HG02798 (cell line): ENCODE data around the gene CORO6.
A peak's percentile ranks its signal among the peaks of the same experiment; 100 is the strongest.
"Not testable (repeated sequence)": the region's sequence is repeated elsewhere in the genome, so short reads cannot be mapped to it uniquely, and the experiment has no call there.

Experiments
- ATAC-seq: cut with Tn5 transposase; IDR thresholded peaks from one replicate; pipeline ENCODE4 v1.9.1; 2021; ENCODE audit warnings: mild to moderate bottlenecking; ENCODE audit not compliant: unreplicated experiment, poor library complexity

The CORO6 gene

DNA sequence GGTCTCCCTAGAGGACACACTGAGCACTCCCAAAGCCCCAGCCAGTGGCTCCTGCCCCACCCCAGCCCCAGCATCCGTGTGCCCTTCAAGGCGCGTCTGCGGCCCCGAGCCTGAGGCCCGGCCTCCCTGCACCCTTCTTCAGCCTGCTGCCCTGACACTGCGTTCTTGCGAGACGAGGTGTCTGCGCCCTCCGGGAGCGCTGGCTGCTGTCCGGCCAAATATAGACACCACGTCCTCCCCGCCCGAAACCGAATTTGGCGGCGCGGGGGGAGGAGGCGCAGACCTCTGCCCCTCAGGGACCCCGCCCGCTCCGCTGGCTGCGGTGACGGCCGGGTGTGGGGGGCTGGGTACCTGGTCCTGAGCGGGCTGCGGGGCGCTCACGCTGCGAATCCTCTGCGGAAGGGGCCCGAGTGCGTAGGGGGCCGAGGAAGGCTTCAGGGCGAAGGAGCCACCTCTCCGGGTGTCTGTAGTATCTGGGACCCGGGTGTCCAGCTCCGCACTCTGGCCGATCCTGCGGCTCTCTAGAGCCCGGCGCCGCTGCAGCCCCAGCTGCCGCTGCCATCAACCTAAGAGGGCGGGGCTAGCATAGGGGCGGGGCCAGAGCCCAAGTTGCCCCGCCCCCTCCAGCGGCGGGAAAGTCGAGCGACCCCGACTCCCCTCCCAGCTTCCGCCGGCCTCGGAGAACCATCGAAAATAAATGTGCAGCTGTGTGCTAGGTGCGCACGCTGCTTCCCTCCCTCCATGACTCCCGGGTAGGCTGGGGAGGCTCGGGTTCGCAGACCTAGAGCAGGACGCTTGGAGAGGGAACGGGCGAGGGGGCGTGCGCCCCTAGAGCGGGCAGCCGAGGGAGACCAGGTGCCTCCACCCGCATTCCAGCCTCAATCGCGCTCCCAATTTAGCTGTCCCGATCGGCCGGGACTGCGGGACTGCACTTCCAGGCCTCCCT lies at the start of gene CORO6:
TSS of gene CORO6 (minus strand) at position 576 of the 946 bp plus-strand sequence. CDS start 1,491 bp downstream, outside the sequence.
- peak; percentile 53 for ATAC-seq

DNA sequence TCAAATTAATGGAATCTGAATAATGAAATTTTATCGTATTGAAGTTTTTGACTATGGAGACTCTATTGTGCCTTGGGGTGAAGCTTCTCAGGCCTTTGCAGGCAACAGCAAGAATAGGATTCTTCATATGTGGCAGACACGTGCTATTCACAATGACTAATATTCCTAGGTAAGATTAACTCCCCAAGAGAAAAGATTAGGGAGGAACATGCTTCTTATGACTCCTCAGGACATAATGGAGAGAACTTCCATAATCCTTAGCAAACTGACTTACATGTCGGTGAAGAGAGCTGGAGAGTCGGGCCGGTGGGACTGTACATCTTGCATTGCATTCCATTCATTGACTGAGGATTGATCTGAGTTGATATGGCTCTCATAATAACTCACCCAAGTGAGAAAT lies 48.9 kb upstream of the CORO6 start:
- ATAC-seq: no peak

DNA sequence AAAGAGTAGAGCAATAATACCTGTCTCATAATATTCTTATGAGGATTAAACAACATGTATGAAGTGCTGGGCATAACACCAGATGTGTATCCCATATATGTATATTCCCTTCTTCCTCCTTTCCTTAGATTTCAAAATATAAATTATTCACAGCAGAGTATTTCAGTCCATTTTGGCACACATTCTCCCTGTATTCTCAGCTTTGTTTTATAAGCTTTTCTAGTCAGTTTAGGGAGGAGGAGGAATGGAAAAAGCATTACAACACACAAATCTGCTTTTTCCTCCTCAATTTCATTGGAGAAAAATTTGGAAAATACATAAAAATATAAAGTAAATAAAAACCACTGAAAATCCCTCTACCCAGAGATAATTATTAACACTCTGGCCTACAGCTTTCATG lies 46.6 kb upstream of the CORO6 start:
- ATAC-seq: no peak

DNA sequence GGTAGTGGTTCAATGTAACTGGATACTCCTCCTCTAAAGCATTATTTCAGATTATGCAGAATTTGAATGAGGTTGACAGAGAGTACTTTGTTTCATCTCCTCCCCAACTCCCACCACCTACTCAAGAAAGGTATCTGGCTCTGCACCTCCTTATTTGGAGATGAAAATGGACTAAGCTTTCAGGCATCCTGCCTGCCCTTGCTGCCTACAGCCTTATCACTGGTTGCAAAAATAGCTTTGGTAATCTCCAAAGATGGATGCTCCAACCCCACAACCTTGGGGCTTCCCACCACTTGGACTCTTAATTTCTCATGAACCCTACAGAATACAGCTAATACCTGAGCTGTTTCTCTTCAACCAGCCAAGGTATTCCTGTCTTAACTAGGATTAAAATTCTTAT lies 45.3 kb upstream of the CORO6 start:
- ATAC-seq: no peak

DNA sequence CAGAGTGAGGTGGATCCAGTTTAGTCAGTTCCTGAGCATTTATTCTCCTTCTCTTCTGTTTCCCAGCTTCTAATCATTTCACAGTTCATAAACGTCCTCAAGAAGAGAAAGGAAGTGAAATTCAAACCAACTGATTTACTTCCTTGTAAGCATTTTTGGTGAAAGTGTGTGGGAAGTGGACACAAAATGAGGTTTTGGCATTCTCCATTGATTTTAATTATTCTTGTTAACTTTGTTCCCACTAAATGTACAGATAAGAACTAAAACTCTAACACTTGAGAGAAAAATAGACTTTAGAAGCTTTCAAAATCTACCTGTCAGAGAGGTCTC lies 42.7 kb upstream of the CORO6 start:
- ATAC-seq: no peak

DNA sequence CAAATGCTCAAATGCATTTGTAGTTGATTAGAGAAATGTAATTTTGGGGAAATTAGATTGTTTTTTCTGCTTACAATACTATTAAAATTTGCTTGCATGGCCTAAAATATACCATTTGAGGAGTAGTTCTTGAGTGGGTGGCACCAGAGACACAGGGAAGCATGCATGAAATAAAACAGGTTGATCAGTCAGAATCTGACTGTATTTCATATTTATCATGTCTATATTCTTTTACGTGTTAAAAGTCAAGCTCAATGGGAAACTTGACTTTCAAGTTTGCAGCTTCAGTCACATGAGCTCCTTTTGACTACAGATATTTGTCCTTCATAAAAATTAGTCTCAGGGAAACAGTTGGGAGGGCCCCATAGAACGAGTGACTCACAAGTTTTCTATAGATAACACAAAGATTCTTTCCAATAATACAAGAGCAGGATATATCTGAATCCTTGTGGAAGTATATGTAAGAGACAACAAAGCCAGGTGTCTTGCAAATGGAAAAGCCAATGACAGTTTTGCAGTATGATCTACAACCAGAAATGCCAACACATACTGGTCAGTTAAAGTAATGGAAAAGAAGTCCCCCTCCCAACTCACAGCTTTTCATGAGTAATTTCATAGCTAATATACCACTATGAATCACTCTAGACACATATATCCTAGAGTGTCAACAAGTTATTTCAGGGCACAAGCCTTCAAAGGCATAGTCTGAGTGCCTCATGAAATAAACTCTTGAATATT lies 42.2 kb upstream of the CORO6 start:
- no peak for ATAC-seq

DNA sequence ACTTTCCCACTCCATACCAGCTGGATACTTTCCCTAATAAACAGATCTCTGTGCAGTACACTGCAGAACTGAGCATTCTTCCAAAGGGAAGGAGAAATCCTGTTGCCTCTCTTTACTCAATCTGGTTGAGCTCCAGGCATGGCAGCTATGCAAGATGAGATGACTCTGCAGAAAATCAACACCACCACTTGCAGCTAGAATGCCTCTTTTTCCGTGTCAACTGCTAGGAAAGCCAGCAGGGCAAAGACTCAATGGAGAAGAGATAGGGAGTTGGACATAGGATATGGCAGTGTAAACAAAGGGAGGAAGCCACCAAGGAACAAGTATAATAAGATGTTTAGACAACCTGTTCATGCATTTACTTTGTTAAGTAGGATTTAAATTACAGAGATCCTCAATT lies 40.4 kb upstream of the CORO6 start:
- ATAC-seq: no peak

DNA sequence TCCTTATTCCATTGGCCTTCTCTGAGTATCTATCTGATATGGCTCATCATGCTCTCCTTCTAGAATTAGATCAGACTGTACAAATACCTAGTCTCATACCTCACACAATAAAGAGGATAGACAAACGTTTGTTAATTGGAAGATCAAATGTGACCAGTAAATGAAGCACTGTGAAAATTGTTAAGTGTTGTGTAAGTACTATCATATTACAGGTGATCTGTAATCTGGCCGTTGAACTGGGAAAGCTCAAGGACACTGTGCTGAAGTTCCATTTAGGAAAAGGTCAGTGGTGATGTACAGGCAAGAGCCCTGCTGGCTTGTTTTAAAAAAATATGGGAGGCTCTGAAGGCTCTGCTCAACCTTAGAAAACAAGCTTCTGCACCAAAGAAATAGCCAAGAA lies 38.5 kb upstream of the CORO6 start:
- no peak for ATAC-seq

DNA sequence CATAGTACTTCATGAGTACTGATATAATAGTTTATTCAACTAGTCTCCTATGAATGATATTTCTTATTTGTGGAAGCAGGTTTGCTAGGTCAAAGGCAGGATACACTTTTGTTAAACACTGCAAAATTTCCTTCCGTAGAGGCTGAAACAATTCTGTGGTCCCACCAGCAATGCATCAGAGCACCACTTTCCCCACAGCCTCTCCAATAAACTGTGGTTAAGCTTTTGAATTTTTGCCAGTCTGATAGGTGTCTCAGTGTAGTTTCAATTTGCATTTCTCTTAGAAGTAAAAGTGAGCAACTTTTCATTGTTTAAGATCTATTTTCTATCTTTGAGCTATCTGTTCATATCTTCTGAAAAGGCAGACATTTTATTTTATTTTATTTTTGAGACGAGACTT lies 36.4 kb upstream of the CORO6 start:
- ATAC-seq: no peak

DNA sequence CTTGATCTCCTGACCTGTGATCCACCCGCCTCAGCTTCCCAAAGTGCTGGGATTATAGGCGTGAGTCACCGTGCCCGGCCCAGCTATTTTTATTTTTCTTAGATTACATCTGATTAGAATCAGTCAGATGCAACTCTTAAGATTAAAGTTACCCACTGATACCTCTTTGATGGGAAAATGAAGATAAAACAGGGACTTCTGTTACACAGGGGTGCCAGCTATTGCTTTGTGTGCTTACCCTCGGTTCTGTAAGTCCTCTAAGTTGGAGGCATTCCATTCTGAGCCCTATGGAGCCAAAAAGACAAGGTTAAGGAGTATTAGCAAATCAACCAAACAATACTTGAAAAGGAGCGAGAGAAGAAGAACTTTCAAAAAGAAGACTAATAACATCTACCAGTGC lies 32.6 kb upstream of the CORO6 start:
- ATAC-seq: no peak

DNA sequence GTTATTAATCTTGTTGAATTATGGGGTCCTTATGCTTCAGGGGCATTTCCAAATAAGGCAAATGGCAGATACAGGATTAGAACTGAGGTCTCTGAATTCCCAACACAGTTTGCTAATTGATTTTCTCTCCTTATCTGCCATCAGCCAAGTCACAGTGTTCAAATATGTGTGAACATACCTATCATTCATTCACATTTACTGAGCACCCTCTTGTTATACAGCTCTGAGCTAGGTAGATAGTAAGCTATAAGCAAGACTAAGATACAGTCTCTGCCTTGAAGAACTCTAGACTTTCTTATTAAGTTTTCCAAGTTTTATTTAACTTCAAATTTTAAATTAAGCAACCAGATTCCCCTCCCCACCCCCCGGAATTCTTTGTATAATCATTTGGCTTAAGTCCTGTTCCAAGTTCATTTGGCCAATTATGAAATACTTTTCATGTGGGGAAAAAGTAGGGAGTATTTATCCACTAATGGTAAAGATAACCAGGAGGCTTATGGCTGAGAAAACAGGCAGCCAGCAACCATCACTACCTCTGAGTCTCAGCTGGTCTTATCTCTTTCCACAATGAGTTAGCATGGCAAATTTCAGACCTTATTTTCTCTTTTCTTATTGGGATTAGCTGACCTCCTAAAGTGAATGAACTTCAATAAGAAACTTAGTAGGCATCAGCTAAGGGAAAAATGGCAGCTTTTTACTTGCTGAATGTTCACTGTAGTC lies 31.4 kb upstream of the CORO6 start:
- no peak for ATAC-seq

DNA sequence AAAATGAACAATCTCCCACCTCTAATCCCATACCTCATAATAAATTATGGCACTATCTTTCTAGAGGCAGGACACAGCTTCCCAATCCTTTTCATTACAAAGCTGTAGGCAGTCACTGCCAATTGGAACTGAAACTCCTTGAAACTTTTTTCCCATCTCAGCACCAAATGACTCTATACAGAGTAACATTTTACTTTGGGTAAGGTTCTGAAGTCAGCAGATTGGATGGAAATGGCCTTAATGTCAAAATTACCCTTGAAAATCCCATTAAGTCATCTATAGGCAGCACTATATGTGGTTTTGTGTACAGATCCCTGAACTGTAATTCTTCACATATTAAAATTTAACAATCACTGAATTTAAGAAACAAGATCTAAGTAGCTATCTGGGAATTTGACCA lies 30.3 kb upstream of the CORO6 start:
- no peak for ATAC-seq

DNA sequence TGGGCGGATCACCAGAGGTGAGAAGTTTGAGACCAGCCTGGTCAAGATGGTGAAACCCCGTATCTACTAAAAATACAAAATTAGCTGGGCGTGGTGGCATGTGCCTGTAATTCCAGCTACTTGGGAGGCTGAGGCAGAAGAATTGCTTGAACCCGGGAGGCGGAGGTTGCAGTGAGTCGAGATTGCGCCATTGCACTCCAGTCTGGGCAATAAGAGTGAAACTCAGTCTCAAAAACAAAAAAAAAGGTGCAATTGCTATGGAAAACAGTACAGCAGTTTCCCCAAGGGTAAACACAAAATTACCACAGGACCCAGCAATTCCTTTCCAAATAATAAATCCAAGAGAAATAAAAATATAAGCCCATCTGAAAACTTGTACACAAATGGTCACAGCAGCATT lies 29.2 kb upstream of the CORO6 start:
- ATAC-seq: not testable (repeated sequence)

DNA sequence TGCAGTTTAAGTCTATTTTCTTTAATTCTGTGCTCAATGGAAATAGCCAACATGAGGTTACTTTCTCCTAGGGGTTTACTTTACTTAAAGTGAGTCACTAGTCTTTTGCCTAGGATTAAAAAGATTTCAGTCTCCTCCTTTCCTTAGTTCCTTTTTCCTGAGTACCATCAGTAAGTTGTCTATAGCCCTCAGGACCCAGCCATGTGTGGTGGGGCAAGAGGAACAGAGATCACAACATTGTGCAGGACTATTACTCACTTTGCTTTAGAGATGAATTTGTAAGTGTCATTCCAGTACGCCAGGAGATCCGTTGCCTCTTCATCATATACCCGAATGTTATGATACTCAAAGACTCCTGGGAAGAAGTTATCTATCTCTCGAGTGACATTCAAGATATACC lies 27.7 kb upstream of the CORO6 start:
- ATAC-seq: no peak

DNA sequence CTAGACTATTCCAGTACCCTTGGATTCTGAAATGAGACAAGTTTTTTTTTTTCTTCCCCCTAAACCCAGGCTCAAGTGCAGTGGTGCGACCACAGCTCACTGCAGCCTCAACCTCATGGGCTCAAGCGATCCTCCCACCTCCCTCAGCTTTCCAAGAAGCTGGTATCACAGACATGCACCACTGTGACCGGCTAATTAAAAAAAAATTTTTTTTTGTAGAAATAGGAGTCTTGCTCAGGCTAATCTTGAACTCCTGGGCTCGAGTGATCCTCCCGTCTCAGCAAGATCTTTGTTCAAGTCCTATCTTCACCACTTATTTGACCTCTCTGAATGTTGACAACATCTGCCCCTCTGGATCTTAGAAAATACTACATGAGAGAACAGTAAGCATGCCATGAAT lies 26.6 kb upstream of the CORO6 start:
- no peak for ATAC-seq

DNA sequence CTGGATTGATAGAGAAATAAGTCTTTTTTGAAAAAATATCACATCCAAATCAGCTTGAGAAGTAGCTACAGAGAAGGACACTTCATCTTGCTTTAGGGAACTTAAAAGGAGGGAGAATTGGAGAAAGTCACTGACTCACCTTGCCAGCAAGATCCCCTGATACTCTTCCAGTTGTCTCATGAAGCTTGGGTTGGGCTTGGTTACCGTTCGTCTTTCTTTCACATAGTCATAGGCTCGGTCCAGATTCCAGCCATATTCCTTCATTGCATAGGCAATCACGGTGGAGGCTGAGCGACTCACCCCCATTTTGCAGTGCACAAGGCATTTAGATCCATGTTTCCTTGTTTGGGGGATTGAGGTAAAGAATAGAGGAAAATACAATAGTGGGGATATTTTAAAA lies 25.3 kb upstream of the CORO6 start:
- ATAC-seq: no peak

DNA sequence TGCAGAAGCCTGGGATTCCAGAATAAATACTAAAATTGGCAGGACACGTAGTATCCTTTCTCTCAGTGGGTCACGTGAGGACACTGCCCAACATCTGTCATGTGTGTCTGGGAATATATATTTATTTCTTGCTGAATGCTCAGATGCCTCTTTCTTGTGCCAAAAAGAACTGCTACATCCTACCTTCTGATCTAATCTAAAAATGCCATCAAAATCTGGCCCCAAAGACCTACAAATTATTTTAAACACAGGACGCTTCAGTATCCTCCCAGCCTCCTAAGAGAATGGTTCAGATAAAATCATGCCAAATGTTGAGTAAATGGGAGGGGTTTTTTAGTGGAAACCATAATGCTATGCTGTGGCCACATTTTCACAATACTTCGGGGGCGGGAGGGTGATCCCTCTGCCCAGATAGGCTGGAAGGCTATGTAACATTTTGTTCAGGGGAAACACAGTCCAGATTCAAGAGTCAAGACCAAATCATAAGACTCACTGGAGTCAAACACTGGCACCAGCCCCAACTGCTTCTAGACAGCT lies 22.9 kb upstream of the CORO6 start:
- ATAC-seq: no peak

DNA sequence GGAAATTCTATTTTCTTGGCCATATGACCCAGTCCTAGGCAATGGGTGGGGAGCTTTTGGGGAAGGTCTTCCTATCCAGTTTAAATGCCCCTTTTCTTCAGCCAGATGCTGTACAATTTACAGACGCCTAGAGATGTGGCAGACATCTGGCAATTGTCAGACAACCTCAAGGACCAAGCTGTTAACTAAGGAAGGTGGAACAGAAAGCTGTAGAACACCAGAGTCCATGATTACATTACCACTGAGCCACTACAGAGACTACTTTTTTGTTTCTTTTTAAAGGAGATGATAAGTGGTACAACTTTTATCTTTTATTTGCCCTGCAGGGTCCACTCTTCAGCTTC lies 21.1 kb upstream of the CORO6 start:
- no peak for ATAC-seq

DNA sequence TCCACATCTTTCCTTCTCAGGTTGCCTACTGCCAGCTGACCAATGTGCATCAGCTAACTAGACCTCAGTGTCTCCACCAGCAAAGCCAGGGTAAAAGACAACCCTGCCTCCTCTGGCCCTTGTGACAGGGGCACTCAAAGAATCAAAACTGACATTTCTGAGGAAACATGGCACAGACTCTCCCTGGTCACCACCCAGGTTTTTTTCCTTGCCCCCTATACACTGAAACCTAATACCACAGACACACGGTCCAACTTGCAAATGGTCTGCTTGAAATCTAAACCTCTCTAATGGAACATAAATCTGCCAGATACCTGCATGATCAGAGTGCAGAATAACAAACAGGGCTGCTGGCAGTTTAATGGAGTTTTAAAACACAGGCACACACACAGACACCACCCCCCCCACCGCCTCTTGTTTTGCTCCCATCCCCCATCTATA lies 19.5 kb upstream of the CORO6 start:
- ATAC-seq: no peak

DNA sequence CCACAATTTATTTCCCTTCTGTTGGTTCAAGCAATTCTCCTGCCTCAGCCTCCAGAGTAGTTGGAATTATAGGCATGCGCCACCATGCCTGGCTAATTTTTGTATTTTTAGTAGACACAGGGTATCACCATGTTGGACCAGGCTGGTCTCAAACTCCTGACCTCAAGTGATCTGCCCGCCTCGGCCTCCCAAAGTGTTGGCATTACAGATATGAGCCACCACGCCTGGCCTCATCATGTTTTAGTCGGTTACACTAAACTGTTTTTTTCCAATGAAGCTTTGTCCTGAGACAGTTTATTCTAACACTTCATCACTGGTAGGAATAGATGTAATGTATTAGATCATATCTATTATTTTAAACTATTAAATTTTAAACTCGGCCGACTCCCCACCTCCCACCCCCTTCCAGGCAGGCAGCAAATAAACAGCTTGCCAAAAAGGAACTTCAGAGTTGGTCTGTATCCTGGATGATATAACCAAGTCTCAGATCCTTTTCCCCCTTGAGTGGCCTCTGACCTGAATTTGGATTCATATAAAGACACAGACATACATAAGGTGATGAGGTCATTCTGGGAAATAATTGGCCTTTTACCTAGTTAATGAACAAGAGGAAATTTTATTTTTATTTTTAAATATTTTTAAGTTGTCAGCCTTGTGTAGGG lies 18.4 kb upstream of the CORO6 start:
- no peak for ATAC-seq
